Stimulated activated naive B cell treated with anti-CD40 and anti-IgM and Interleukin-4, amounts not matched to agents 10 μg/mL and 1 μg/mL and 100 μg/mL, for 72 hours (primary cell): ENCODE data around the gene COL6A1.
A peak's percentile ranks its signal among the peaks of the same experiment; 100 is the strongest.

ENCODE experiments used
- ATAC-seq, 2 donors: fragments of 150-1000 bp; cut with Tn5 transposase; replicated peaks; 2 replicates each; pipeline ENCODE4 v1.10.0; 2021; ENCODE audit warnings: moderate library complexity in 1 of 2
- DNase-seq: peaks from one replicate; pipeline ENCODE4 v3.0.0; 2021
- H3K27ac Mint-ChIP-seq: one replicate; pipeline ENCODE4 v1.8.0; 2022; ENCODE audit warnings: mild to moderate bottlenecking, mixed read lengths
- H3K27me3 Mint-ChIP-seq, 2 donors: one replicate each; pipeline ENCODE4 v1.8.0; 2022; ENCODE audit warnings: mixed read lengths in 2 of 2
- H3K36me3 Mint-ChIP-seq, 2 donors: one replicate each; pipeline ENCODE4 v1.8.0; 2022; ENCODE audit warnings: mixed read lengths in 2 of 2, mild to moderate bottlenecking in 1 of 2
- H3K4me1 Mint-ChIP-seq, 2 donors: one replicate each; pipeline ENCODE4 v1.8.0; 2022; ENCODE audit warnings: mixed read lengths in 2 of 2, mild to moderate bottlenecking in 1 of 2
- H3K4me3 Mint-ChIP-seq, 2 donors: one replicate each; pipeline ENCODE4 v1.8.0; 2022; ENCODE audit warnings: mild to moderate bottlenecking in 2 of 2, mixed read lengths in 2 of 2, moderate library complexity in 1 of 2
- H3K9me3 Mint-ChIP-seq, 2 donors: one replicate each; pipeline ENCODE4 v1.8.0; 2022; ENCODE audit warnings: mixed read lengths in 2 of 2, mild to moderate bottlenecking in 1 of 2

The COL6A1 gene

DNA sequence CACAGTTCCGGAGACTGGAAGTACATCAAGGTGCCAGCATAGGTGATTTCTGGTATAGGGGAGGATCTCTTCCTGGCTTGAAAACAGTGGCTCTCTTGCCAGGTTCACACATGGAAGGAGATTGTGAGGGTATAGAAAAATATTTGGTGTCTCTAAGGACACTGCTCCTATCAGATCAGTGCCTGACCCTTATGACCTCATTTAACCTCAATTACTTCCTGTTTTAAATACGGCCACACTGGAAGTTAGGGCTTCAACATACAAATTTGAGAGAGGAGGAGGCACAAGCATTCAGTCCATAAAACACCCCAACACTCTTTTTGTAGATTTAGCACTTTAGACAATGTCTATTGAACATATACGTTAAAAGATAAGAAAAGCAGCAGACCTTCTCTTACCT, 37.0 kb downstream of the COL6A1 start:
- H3K36me3 Mint-ChIP-seq: no peaks in the 10 kb centered on the region
- no peak overlapping the region for H3K27ac Mint-ChIP-seq
- DNase-seq (no peak), ATAC-seq (no peak)
- H3K4me3 Mint-ChIP-seq: no peak overlapping the region
- H3K4me1 Mint-ChIP-seq: peaks cover 0 to 3% of the 10 kb centered on the region in 2 donors
- H3K27me3 Mint-ChIP-seq: peaks cover 46 to 61% of the 10 kb centered on the region in 2 donors
- no peaks in the 10 kb centered on the region for H3K9me3 Mint-ChIP-seq

DNA sequence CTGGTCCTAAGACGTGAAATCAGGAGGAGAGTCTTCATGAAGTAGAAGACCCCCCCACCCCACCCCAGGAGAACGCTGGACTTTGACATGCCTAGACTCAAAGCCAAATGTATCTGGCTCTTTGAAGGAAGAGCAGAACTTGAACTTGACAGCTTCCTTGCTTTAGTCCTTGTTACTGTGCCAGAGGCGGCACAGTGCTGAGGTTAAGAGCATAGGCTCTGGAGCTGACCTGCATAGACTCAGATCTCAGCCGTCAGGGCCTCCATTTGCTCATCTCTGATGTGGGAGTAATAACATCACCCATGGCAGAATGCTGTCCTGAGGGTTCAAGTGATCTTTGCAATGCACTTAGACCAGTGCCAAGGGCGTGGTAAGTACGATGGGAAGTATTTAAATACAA, 39.0 kb downstream of the COL6A1 start:
- Mint-ChIP-seq H3K4me1 (no peaks in the 10 kb centered on the region), H3K4me3 (no peak overlapping the region), H3K9me3 (no peaks in the 10 kb centered on the region), H3K27me3 (peaks cover 47 to 64% of the 10 kb centered on the region in 2 donors), H3K36me3 (no peaks in the 10 kb centered on the region), H3K27ac (no peak overlapping the region)
- DNase-seq: no peak
- ATAC-seq: no peak

DNA sequence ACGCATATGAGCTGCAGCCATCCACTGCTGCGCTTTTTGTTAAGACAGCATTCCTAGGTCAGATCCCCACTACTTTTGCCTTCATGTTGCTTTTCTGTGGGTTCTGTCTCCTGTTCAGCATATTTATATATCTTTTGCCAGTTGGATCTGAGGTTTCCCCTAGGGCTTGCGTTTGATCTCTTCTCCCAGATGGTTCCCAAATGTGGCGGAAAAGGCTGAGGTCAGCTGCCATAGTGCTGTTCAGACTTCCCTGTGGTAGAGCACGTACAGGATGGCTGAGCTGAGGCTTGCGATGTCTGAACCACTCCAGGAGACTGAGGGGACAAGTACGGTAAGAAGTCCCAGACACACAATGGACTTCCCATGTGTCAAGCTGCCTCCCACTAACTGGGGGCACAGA, 39.8 kb downstream of the COL6A1 start:
- H3K27ac Mint-ChIP-seq: no peak overlapping the region
- peaks cover 53 to 61% of the 10 kb centered on the region in 2 donors for H3K27me3 Mint-ChIP-seq
- no peak overlapping the region for H3K4me3 Mint-ChIP-seq
- DNase-seq: no peak
- H3K36me3 Mint-ChIP-seq: no peaks in the 10 kb centered on the region
- no peaks in the 10 kb centered on the region for H3K9me3 Mint-ChIP-seq
- H3K4me1 Mint-ChIP-seq: no peaks in the 10 kb centered on the region
- ATAC-seq: no peak

DNA sequence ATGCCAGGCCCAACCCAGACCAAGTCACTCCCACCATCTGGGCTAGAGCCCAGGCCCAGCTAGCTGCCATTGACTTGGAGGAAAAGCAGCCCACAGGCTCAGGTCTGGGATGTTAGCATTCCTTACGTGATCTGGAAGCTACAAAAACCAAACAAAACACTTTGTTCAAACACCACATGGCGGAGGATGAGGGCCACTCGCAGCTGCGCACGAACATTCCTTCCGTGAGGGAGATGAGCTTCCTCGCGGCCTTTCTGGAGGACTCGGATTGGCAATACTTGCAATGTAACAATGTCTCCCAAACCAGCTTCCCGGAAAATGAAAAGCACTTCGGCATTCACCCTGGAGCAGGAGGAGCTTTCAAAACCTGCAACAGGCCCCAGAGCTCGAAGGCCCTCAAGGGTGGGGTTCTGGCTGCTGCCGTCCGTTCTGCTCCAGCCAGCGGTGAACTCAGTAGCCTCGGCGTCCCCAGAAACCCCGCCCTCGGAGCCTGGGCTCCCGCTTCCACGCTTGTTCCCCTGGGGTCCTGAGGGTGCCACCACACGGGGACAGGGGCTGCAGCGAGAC, 40.5 kb downstream of the COL6A1 start:
- H3K27ac Mint-ChIP-seq: no peak overlapping the region
- no peak overlapping the region for H3K4me3 Mint-ChIP-seq
- no peak for DNase-seq
- no peaks in the 10 kb centered on the region for H3K9me3 Mint-ChIP-seq
- ATAC-seq: no peak
- no peaks in the 10 kb centered on the region for H3K36me3 Mint-ChIP-seq
- peaks cover 49 to 55% of the 10 kb centered on the region in 2 donors for H3K27me3 Mint-ChIP-seq
- no peaks in the 10 kb centered on the region for H3K4me1 Mint-ChIP-seq

DNA sequence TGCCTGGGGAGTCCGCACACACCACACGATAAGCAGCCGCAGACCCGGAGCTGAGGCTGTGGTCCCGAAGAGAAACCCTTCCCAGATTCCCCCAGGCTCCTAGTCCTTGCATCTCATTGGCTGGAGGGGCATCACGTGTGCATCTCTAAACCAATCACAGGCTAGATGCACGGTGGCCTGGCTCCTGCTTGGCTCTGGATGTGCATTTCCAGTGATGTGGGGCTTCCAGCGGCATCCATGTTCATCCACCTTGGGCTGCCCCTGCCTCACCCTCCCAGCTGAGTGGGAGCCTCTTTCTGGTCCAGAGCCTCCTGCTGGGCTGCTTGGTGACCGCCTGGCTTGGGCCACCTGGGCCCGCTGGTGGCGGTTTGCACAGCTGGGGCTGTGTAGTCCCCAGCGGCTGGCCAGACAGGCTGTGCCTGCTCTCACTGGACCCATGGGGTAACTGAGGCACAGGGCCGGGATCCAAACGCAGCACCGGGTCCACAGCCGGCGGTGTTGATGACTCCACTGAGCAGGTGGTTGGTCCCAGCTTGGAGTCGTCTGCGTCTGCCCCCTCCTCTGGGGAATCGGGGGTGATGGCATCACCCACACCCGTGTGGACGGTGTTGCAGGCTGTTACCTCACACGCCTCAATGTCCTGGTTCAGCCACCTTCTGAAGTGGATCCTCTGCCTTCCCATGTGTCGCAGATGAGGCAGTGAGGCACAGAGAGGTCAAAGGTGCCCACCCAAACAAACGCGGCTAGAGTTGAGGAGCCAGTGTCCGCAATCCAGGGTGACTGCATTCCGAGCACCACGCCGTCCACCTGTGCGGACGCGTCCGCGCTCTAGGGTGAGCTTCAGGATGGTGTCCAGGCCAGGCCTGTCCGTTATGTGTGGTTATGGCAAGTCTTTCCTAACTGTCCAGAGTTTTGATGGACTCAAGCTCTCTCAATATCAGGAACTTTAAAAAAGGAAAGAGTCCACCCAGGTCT, 41.3 kb downstream of the COL6A1 start:
- Mint-ChIP-seq H3K4me1 (no peaks in the 10 kb centered on the region), H3K27me3 (peaks cover 42 to 47% of the 10 kb centered on the region in 2 donors), H3K4me3 (no peak overlapping the region), H3K9me3 (no peaks in the 10 kb centered on the region), H3K27ac (no peak overlapping the region), H3K36me3 (no peaks in the 10 kb centered on the region)
- DNase-seq: no peak
- ATAC-seq: no peak

DNA sequence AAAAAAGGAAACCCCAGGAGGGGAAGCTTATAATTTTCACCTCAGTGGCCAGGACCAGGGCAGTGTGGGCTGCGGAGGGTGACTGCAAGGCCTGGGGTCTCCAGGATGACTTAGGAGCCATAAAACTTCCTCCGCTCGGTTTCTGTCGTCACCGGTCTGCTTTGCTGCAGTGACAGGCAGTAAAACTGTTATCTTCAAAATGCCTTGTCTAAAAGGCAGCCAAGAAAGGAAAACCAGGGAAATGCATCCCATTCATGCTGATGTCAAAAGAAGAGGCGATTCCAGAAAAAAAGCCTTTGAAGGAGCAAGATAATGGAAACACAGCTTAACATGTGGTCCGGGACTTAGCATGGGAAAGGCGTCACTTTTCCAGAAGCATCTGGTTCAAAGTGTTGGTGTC, 42.0 kb downstream of the COL6A1 start:
- DNase-seq (no peak), ATAC-seq (no peak)
- no peaks in the 10 kb centered on the region for H3K9me3 Mint-ChIP-seq
- no peaks in the 10 kb centered on the region for H3K4me1 Mint-ChIP-seq
- peaks cover 37 to 40% of the 10 kb centered on the region in 2 donors for H3K27me3 Mint-ChIP-seq
- H3K36me3 Mint-ChIP-seq: no peaks in the 10 kb centered on the region
- no peak overlapping the region for H3K27ac Mint-ChIP-seq
- no peak overlapping the region for H3K4me3 Mint-ChIP-seq

DNA sequence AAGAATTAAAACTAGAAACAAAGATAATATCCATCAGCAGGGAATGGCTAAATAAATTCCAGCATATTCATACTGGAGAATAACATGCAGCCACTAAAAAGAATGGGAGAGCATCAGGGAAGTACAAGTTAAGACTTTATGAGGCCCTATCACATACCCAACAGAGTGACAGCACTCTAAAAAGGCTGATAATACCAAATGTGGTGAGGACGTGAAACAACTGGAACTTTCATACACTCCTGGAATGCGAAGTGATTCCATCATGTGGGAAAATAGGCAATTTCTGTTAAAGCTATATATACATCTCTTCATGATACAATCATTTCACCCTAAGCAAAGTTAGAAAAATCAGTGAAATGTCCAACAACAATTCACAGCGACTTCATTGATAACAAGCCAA, 42.6 kb downstream of the COL6A1 start:
- ATAC-seq (no peak), DNase-seq (no peak)
- H3K4me1 Mint-ChIP-seq: no peaks in the 10 kb centered on the region
- H3K4me3 Mint-ChIP-seq: no peak overlapping the region
- H3K9me3 Mint-ChIP-seq: peaks cover 4% of the 10 kb centered on the region in 2 donors
- H3K27ac Mint-ChIP-seq: no peak overlapping the region
- peaks cover 36 to 38% of the 10 kb centered on the region in 2 donors for H3K27me3 Mint-ChIP-seq
- H3K36me3 Mint-ChIP-seq: no peaks in the 10 kb centered on the region

DNA sequence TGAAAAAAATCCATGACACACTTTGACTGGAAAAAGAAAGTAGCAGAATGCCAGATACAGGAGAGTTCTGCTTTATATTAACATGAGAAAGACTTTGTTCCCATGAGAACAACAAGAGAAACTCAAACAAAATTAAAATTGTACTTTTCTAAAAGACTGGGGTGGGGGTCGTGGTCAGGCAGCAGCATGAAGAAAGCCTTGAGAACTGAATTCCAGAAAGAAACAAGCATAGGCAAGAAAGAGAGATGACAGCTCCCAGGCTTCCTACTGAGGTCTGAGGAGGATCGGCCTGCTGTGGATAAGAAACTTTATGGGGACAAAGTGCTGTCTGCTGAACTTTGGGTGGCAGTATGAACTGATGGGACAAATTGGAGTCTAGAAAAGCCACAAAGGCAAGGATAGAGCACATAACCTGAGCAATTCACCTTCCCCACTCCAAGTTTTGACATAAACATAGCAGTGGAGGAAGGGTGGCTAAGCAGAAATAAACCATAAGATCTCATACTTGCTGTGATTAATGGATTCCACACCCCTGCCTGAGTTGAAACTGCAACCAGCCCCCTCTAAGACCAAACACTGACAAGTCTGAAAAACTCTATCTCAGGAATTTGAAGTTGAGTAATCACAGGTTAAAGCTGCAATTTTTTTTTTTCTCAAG, 43.7 kb downstream of the COL6A1 start:
- H3K27ac Mint-ChIP-seq: no peak overlapping the region
- DNase-seq: no peak
- peaks cover 25 to 30% of the 10 kb centered on the region in 2 donors for H3K27me3 Mint-ChIP-seq
- H3K4me1 Mint-ChIP-seq: no peaks in the 10 kb centered on the region
- peaks cover 12 to 14% of the 10 kb centered on the region in 2 donors for H3K9me3 Mint-ChIP-seq
- no peak for ATAC-seq
- no peaks in the 10 kb centered on the region for H3K36me3 Mint-ChIP-seq
- H3K4me3 Mint-ChIP-seq: no peak overlapping the region

DNA sequence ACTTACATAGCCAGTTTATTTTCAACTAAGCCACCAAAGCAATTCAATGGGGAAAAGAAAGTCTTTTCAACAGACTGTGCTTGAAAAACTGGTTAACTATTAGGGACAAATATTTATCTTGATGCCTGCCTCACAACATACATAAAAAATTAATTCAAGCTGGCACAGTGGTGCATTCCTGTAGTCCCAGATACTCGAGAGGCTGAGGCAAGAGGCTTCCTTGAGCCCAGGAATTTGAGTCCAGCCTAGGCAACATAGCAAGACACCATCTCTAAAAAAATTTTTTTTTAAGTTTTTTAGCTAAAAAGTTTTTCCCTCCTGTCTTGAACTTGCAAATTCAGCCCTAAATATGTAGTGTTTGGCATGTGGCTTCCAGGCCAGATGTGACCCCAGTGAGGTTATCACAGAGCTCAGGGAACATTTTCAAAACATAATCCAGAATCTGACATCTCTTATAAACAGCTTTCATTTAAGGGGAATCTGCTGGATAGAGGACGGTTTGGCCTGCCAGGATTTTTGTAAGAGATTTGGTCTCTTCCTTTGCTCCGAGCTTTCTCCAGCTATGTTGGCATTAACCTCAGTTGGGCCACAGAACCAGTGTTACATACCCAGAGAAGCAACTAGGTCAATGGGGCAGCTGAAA, 46.4 kb downstream of the COL6A1 start:
- no peaks in the 10 kb centered on the region for H3K4me1 Mint-ChIP-seq
- no peak overlapping the region for H3K4me3 Mint-ChIP-seq
- peaks cover 12 to 14% of the 10 kb centered on the region in 2 donors for H3K9me3 Mint-ChIP-seq
- DNase-seq: no peak
- H3K36me3 Mint-ChIP-seq: no peaks in the 10 kb centered on the region
- peak overlapping the region; percentile 37 for H3K27ac Mint-ChIP-seq
- no peak for ATAC-seq
- H3K27me3 Mint-ChIP-seq: peaks cover 14 to 22% of the 10 kb centered on the region in 2 donors

DNA sequence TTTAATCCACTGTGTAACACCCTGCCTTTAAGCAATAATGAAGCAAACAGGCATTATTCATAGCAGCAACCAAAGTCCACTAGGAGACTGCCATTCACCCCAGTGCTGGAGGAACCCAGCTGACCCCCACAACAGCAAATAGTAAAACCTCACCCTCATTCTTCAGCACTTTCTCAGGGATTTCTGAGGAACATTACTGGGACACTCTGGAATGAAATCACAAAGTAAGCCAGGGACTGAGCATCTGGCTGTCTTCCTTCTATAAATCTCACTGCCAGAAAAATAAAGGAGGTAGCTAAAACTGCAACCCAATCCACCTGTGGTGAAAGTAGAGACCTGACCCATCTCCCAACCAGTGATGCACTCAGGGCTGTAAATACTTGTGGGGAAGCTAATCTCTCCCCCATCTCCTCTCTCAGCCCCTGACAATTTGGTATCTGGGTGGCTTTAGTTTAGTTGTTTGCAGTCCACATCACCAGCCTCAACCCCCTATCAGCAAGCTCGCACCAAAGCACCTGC, 47.1 kb downstream of the COL6A1 start:
- ATAC-seq (no peak), DNase-seq (no peak)
- peaks cover 12 to 14% of the 10 kb centered on the region in 2 donors for H3K9me3 Mint-ChIP-seq
- H3K4me1 Mint-ChIP-seq: no peaks in the 10 kb centered on the region
- no peaks in the 10 kb centered on the region for H3K36me3 Mint-ChIP-seq
- peaks cover 11 to 15% of the 10 kb centered on the region in 2 donors for H3K27me3 Mint-ChIP-seq
- H3K4me3 Mint-ChIP-seq: no peak overlapping the region
- no peak overlapping the region for H3K27ac Mint-ChIP-seq

DNA sequence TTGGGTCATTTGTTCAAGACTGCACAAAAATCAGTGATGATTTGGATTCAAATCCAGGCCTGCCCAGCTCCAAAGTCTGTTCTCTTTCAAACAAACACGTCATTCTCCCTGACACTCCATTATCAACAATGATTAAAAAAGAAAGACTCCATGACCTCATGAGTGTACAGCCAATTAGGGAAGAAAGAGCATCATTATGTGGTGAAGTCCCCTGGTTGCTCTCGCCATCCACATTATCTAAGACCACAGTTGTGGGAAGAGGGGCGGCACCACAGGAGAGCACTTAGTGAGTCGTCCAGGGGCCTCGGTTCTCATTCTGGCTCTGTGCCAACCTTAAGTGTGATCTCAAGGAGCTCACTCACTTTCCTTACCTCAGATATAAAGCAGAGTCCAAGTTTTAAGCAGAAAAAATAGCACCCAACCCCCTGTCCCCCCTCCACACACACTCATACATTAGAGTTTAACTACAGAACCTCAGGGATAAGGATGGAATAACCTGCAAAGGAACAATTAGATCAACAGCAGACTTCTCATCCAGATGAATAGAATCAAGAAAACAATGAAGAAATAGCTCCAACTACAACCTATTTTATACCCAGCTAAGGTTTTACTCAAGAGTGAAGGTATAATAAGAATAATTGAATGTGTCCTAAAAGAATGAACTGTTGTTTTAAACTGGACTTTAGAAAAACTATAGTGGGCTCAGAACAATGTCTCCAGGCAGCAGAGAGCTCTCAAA, 47.8 kb downstream of the COL6A1 start:
- ATAC-seq: no peak
- DNase-seq: no peak
- H3K27ac Mint-ChIP-seq: no peak overlapping the region
- H3K27me3 Mint-ChIP-seq: peaks cover 8 to 11% of the 10 kb centered on the region in 2 donors
- no peak overlapping the region for H3K4me3 Mint-ChIP-seq
- H3K36me3 Mint-ChIP-seq: no peaks in the 10 kb centered on the region
- peaks cover 12 to 14% of the 10 kb centered on the region in 2 donors for H3K9me3 Mint-ChIP-seq
- H3K4me1 Mint-ChIP-seq: no peaks in the 10 kb centered on the region

DNA sequence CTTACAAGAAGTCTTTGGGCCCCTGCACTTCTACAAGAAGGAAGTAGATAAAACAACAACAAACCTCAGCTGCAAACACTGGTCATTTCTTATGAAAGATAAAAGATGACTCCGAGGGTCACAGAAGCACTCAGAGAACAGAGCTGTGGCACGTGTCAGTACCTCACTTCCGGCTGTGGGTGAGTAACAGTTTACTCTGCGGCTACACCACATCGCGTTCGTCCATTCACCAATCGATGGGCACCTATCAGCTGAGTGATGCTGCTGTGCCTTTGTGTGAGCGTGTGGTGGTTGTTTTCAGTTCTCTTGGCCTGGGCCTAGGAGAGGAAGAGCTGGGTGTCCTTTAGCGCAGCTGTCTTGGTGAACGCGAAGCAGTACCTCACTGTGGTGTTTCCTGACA, 49.9 kb downstream of the COL6A1 start:
- H3K4me3 Mint-ChIP-seq: no peak overlapping the region
- ATAC-seq: no peak
- peaks cover 0 to 5% of the 10 kb centered on the region in 2 donors for H3K27me3 Mint-ChIP-seq
- H3K9me3 Mint-ChIP-seq: peaks cover 12 to 14% of the 10 kb centered on the region in 2 donors
- H3K4me1 Mint-ChIP-seq: no peaks in the 10 kb centered on the region
- DNase-seq: no peak
- no peaks in the 10 kb centered on the region for H3K36me3 Mint-ChIP-seq
- H3K27ac Mint-ChIP-seq: no peak overlapping the region

DNA sequence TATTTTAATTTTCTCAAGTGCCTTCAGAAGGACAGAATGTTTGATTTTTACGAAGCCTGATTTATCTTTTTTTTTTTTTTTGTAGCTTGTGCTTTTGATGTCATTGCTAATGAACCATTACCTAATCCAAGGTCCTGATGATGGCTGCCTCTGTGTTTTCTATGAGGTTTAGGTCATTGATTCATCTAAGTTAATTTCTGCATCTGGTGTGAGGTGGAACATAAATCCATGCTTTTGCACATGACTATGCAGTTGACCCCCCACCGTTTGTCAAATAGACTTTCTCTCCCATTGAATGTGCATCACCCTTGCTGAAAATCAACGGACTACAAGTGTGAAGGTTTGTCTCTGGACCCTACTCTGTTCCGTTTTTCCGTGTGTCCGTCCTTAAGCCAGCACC, 50.5 kb downstream of the COL6A1 start:
- Mint-ChIP-seq H3K27ac (no peak overlapping the region), H3K9me3 (peaks cover 12 to 14% of the 10 kb centered on the region in 2 donors), H3K27me3 (peaks cover 0 to 5% of the 10 kb centered on the region in 2 donors), H3K36me3 (no peaks in the 10 kb centered on the region), H3K4me3 (no peak overlapping the region), H3K4me1 (no peaks in the 10 kb centered on the region)
- DNase-seq (no peak), ATAC-seq (no peak)
